IMR-90 (cell line): Measurements from ENCODE around the gene STARD13. TPM values are rescaled to one million over a fixed set of nuclear protein-coding genes. Genes with fewer than 3 reads are reported as not detected.
A peak's percentile ranks its signal among the peaks of the same experiment; 100 is the strongest.

ENCODE experiments used
- ATAC-seq: fragments of 200-7000 bp; cut with Tn5 transposase; 2 replicates; pipeline ENCODE4 v1.9.1; 2020; ENCODE audit warnings: low read depth, mild to moderate bottlenecking, moderate library complexity
- BruUV-seq: library from RNA; stranded (reverse); fragments of 400-500 nt; replicated peaks from 2 replicates; lab custom pipeline; 2021; lab: Mats Ljungman, UMichigan
- CTCF ChIA-PET: fragments of 300-600 bp; formaldehyde crosslinking; extraction: SDS; loops from one replicate; lab custom pipeline; 2021; ENCODE audit warnings: antibody characterized with exemption; lab: Yijun Ruan, JAX
- POLR2A ChIA-PET: fragments of 300-600 bp; sonication (Branson Sonifier 250); formaldehyde crosslinking; loops from one replicate; lab custom pipeline; 2022; ENCODE audit warnings: antibody characterized with exemption; ENCODE audit not compliant: unreplicated experiment; lab: Charles Lee
- DNase-seq: peaks from one replicate; pipeline ENCODE4 v3.0.0; 2013
- H2AFZ ChIP-seq: replicated peaks from 2 replicates; pipeline ENCODE3; 2013; ENCODE audit warnings: low read length, mild to moderate bottlenecking; ENCODE audit not compliant: poor library complexity
- H2AK5ac ChIP-seq: 2 replicates; pipeline ENCODE4 v1.6.1; 2013; ENCODE audit warnings: low read depth, low read length, inconsistent platforms
- H2AK9ac ChIP-seq: replicated peaks from 2 replicates; pipeline ENCODE3; 2013; ENCODE audit warnings: mild to moderate bottlenecking, low read depth, low read length, moderate library complexity; ENCODE audit not compliant: poor library complexity
- H2BK120ac ChIP-seq: 2 replicates; pipeline ENCODE4 v1.6.1; 2013; ENCODE audit warnings: low read depth, low read length, inconsistent platforms
- H2BK15ac ChIP-seq: 3 replicates; pipeline ENCODE4 v1.6.1; 2013; ENCODE audit warnings: low read depth, low read length, inconsistent platforms
- H2BK20ac ChIP-seq: 2 replicates; pipeline ENCODE4 v1.6.1; 2013; ENCODE audit warnings: low read depth, mild to moderate bottlenecking, inconsistent platforms, low read length, moderate library complexity
- H2BK5ac ChIP-seq: 2 replicates; pipeline ENCODE4 v1.6.1; 2013; ENCODE audit warnings: mild to moderate bottlenecking, low read depth, low read length, inconsistent platforms; ENCODE audit not compliant: poor library complexity, severe bottlenecking
- H3K14ac ChIP-seq: replicated peaks from 2 replicates; pipeline ENCODE4 v1.6.1; 2013; ENCODE audit warnings: low read depth, low read length, inconsistent platforms
- H3K18ac ChIP-seq: 2 replicates; pipeline ENCODE4 v1.6.1; 2013; ENCODE audit warnings: low read depth, low read length, control low read depth
- H3K23ac ChIP-seq: 2 replicates; pipeline ENCODE4 v1.6.1; 2013; ENCODE audit warnings: low read depth, low read length, inconsistent platforms
- H3K27ac ChIP-seq: 2 replicates; pipeline ENCODE4 v1.5.1; 2013; ENCODE audit warnings: mild to moderate bottlenecking, control low read depth, low read length; ENCODE audit not compliant: insufficient read depth
- H3K27me3 ChIP-seq: 2 replicates; pipeline ENCODE4 v1.6.1; 2013; ENCODE audit warnings: low read length; ENCODE audit not compliant: control insufficient read depth, insufficient read depth
- H3K36me3 ChIP-seq: 2 replicates; pipeline ENCODE4 v1.6.1; 2013; ENCODE audit warnings: low read length, mixed read lengths; ENCODE audit not compliant: control insufficient read depth, insufficient read depth
- H3K4ac ChIP-seq: 2 replicates; pipeline ENCODE4 v1.6.1; 2013; ENCODE audit warnings: low read depth, low read length, inconsistent platforms
- H3K4me1 ChIP-seq: 2 replicates; pipeline ENCODE4 v1.6.1; 2013; ENCODE audit warnings: low read length, mixed read lengths; ENCODE audit not compliant: control insufficient read depth, insufficient read depth
- H3K4me2 ChIP-seq: 2 replicates; pipeline ENCODE4 v1.6.1; 2013; ENCODE audit warnings: low read depth, mild to moderate bottlenecking, control low read depth, low read length, moderate library complexity
- H3K4me3 ChIP-seq: 2 replicates; pipeline ENCODE4 v1.5.1; 2013; ENCODE audit warnings: low read depth, mild to moderate bottlenecking, control low read depth, low read length, moderate library complexity; ENCODE audit not compliant: insufficient read depth
- H3K56ac ChIP-seq: 2 replicates; pipeline ENCODE4 v1.6.1; 2013; ENCODE audit warnings: low read length, inconsistent platforms; ENCODE audit not compliant: insufficient read depth; ENCODE audit errors: extremely low read depth
- H3K79me1 ChIP-seq, 2 experiments: 2 replicates each; pipeline ENCODE4 v1.6.1; 2013; ENCODE audit warnings: low read length in 2 of 2, inconsistent platforms in 1 of 2, low read depth in 1 of 2
- H3K9ac ChIP-seq: 2 replicates; pipeline ENCODE4 v1.6.1; 2013; ENCODE audit warnings: low read depth, low read length, control low read depth
- H3K9me1 ChIP-seq: 2 replicates; pipeline ENCODE4 v1.6.1; 2013; ENCODE audit warnings: low read length, inconsistent platforms; ENCODE audit not compliant: insufficient read depth
- H3K9me3 ChIP-seq: 2 replicates; pipeline ENCODE4 v1.6.1; 2013; ENCODE audit warnings: low read length; ENCODE audit not compliant: control insufficient read depth, insufficient read depth
- H4K20me1 ChIP-seq: 2 replicates; pipeline ENCODE4 v1.6.1; 2013; ENCODE audit warnings: low read length, inconsistent platforms; ENCODE audit not compliant: insufficient read depth
- H4K5ac ChIP-seq: 2 replicates; pipeline ENCODE4 v1.6.1; 2013; ENCODE audit warnings: mild to moderate bottlenecking, low read depth, low read length, control low read depth
- H4K8ac ChIP-seq, 2 experiments: 2 replicates each; pipeline ENCODE4 v1.6.1; 2013; ENCODE audit warnings: low read depth in 2 of 2, low read length in 2 of 2, control low read depth in 1 of 2, inconsistent platforms in 1 of 2
- H4K91ac ChIP-seq: 2 replicates; pipeline ENCODE4 v1.6.1; 2013; ENCODE audit warnings: low read depth, low read length, inconsistent platforms; ENCODE audit not compliant: insufficient read depth
- BHLHE40 ChIP-seq: fragments of 150-350 bp; IDR thresholded peaks from 2 replicates; pipeline ENCODE4 v1.6.1; 2016; ENCODE audit warnings: mild to moderate bottlenecking, low read depth, low read length
- CEBPB ChIP-seq: IDR thresholded peaks from 2 replicates; pipeline ENCODE4 v1.6.1; 2012; ENCODE audit warnings: low read depth, low read length, improper control_type of control experiment
- FOS ChIP-seq: fragments of 150-350 bp; IDR thresholded peaks from 2 replicates; pipeline ENCODE4 v1.6.1; 2016; ENCODE audit warnings: low read depth, low read length
- MAFK ChIP-seq: IDR thresholded peaks from 2 replicates; pipeline ENCODE4 v1.6.1; 2012; ENCODE audit warnings: low read depth, low read length, improper control_type of control experiment
- NFE2L2 ChIP-seq: fragments of 150-350 bp; IDR thresholded peaks from 2 replicates; pipeline ENCODE4 v1.6.1; 2016; ENCODE audit warnings: low read depth, mild to moderate bottlenecking, low read length
- RAD21 ChIP-seq: IDR thresholded peaks from 2 replicates; pipeline ENCODE4 v1.6.1; 2012; ENCODE audit warnings: low read length, improper control_type of control experiment
- RCOR1 ChIP-seq: IDR thresholded peaks from 2 replicates; pipeline ENCODE4 v1.6.1; 2012; ENCODE audit warnings: mild to moderate bottlenecking, low read length, improper control_type of control experiment; ENCODE audit not compliant: insufficient replicate concordance
- whole genome bisulfite sequencing, 2 experiments: methylation state at CpG; one replicate each; pipeline versions ENCODE4 v1.1.5 to v1.1.7; 2013; ENCODE audit warnings: missing lambda C conversion rate in 2 of 2; ENCODE audit not compliant: insufficient read length in 1 of 2; ENCODE audit errors: extremely low coverage in 2 of 2; 5-methylcytosine and 5-hydroxymethylcytosine counted together
- dilution Hi-C: fragments of 300-500 bp; cut with HindIII; formaldehyde crosslinking; loops from one replicate; pipeline ENCODE4 v1.14.3; 2018; ENCODE audit warnings: low sequenced_read_pairs; ENCODE audit not compliant: unreplicated experiment
- in situ Hi-C: fragments of 300-500 bp; cut with MboI; formaldehyde crosslinking; loops from 3 replicates; pipeline ENCODE4 v1.14.3; 2019; ENCODE audit warnings: low sequenced_read_pairs, inconsistent platforms, mixed read lengths
- intact Hi-C: fragments of 100-400 bp; cut with micrococcal nuclease; formaldehyde crosslinking; loops from 2 replicates; pipeline ENCODE4 v1.10.0; 2022
- polyA plus RNA-seq, 3 experiments: library from polyadenylated mRNA; depleted of rRNA; stranded (reverse); fragments of >200 nt; gene quantifications; 2 replicates each; pipeline ENCODE4 v1.2.3, GENCODE V29; 2012; ENCODE audit warnings: low replicate concordance in 1 of 3
- total RNA-seq: library from RNA; depleted of rRNA; stranded (reverse); fragments of >200 nt; gene quantifications from 2 replicates; pipeline ENCODE4 v1.2.3, GENCODE V29; 2012
- TF ChIP-seq, protein P1 (sequence below): fragments of 150-350 bp; IDR thresholded peaks from 2 replicates; pipeline ENCODE4 v1.6.1; 2016; ENCODE audit warnings: low read depth, mild to moderate bottlenecking, low read length, moderate library complexity, borderline replicate concordance

STARD13 gene
- total and polyA plus RNA-seq, 2 of the 4 experiments (the other 2 are of a cell fraction) = 23.6 to 46.6 TPM

DNA sequence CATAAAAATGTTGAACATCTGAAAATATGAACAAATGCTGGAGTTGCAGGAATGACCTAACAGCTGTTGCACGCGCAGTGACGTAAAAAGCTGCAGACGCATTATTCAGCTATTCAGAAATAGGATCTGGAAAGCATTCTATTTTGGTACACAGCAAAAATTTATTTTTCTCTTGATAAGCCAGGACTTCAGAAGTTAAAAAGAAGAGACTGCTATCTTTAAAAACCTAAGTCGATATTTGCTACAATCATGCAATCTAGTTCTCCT lies 36.9 kb upstream of the STARD13 start:
- no peak overlapping the region; the same call in 1 of the 2 replicates for H3K14ac ChIP-seq
- ChIA-PET CTCF (no interaction called here), POLR2A (no interaction called here)
- WGBS, 2 experiments = no CpG with 5 or more reads among the region's 5 CpGs
- peak overlapping the region; percentile 9; the same call in 1 of the 2 replicates for H3K4ac ChIP-seq
- no peaks in the 10 kb centered on the region for H3K36me3 ChIP-seq
- peak overlapping the region; percentile 96; the same call in 1 of the 2 replicates for H3K27ac ChIP-seq
- peak overlapping the region; percentile 100 for H2BK5ac ChIP-seq
- peak overlapping the region; percentile 46; the same call in 1 of the 2 replicates for H4K5ac ChIP-seq
- peak overlapping the region; percentile 80 for H3K4me2 ChIP-seq
- dilution Hi-C loops = no loop called here
- H2BK120ac ChIP-seq = peak overlapping the region; percentile 74; the same call in 1 of the 2 replicates
- H2AFZ ChIP-seq = no peak overlapping the region
- peak; percentile 87 for TF ChIP-seq BHLHE40
- peak; percentile 77 for TF ChIP-seq MAFK
- TF ChIP-seq RAD21 = no peak
- TF ChIP-seq, protein P1, sequence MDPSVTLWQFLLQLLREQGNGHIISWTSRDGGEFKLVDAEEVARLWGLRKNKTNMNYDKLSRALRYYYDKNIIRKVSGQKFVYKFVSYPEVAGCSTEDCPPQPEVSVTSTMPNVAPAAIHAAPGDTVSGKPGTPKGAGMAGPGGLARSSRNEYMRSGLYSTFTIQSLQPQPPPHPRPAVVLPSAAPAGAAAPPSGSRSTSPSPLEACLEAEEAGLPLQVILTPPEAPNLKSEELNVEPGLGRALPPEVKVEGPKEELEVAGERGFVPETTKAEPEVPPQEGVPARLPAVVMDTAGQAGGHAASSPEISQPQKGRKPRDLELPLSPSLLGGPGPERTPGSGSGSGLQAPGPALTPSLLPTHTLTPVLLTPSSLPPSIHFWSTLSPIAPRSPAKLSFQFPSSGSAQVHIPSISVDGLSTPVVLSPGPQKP = no peak
- no peak for TF ChIP-seq NFE2L2
- TF ChIP-seq FOS = peak; percentile 42; the same call in 1 of the 2 replicates
- no peak for TF ChIP-seq RCOR1
- peak; percentile 78 for TF ChIP-seq CEBPB
- peaks cover 18% of the 10 kb centered on the region for H3K4me1 ChIP-seq
- no TSS peak for BruUV-seq
- peak overlapping the region; percentile 27; the same call in 1 of the 2 replicates for H3K4me3 ChIP-seq
- no peak overlapping the region for H4K91ac ChIP-seq
- no peaks in the 10 kb centered on the region for H4K20me1 ChIP-seq
- peak overlapping the region; percentile 10; the same call in 1 of the 2 replicates for H3K9ac ChIP-seq
- H2AK9ac ChIP-seq = no peak overlapping the region
- intact Hi-C loops = loop anchor here (10.0 kb wide), 1 partner anchor 402 kb away; no protein-coding TSS in a partner anchor
- in situ Hi-C loops = no loop called here
- no peak overlapping the region for H3K56ac ChIP-seq
- H4K8ac ChIP-seq = peak overlapping the region; percentile 61 to 89; a peak in 2 of 4 replicates
- peak overlapping the region; percentile 30 for H3K18ac ChIP-seq
- H3K79me1 ChIP-seq = peaks cover 18 to 48% of the 10 kb centered on the region in 2 experiments
- no peak overlapping the region; the same call in 1 of the 2 replicates for H3K23ac ChIP-seq
- ATAC-seq (peak; percentile 55), DNase-seq (peak; percentile 95)
- no peak overlapping the region; the same call in 1 of the 2 replicates for H2BK20ac ChIP-seq
- H3K9me1 ChIP-seq = peaks cover 6% of the 10 kb centered on the region
- no peak overlapping the region for H2AK5ac ChIP-seq
- H2BK15ac ChIP-seq = no peak overlapping the region
- no peaks in the 10 kb centered on the region for H3K9me3 ChIP-seq
- no peaks in the 10 kb centered on the region for H3K27me3 ChIP-seq
